CD4-positive, alpha-beta T cell treated with Interferon alpha-2 for 1 hour (primary cell): ENCODE data around the gene PLAC1.
A peak's percentile ranks its signal among the peaks of the same experiment; 100 is the strongest.

Experiments used
- DNase-seq, 2 donors: peaks; one replicate each; pipeline ENCODE4 v3.0.0-alpha.2; 2020 to 2022

PLAC1 gene

GRCh38 chrX:134537179-134537955 is 120.9 kb downstream of the PLAC1 start:
- no peak for DNase-seq

GRCh38 chrX:134533952-134534351 is 124.3 kb downstream of the PLAC1 start:
- no peak for DNase-seq

- no peak for DNase-seq
Measured at GRCh38 chrX:134533352-134533751, 124.9 kb downstream of the PLAC1 start.

- DNase-seq = no peak
Measured at GRCh38 chrX:134530845-134531244, 127.4 kb downstream of the PLAC1 start.

- DNase-seq = no peak
Measured at GRCh38 chrX:134529481-134529880, 128.8 kb downstream of the PLAC1 start.

- no peak for DNase-seq
Measured at GRCh38 chrX:134528960-134529359, 129.3 kb downstream of the PLAC1 start.

GRCh38 chrX:134526399-134526798 is 131.9 kb downstream of the PLAC1 start:
- no peak for DNase-seq

- no peak for DNase-seq
Measured at GRCh38 chrX:134525086-134525792, 133.0 kb downstream of the PLAC1 start.

- DNase-seq = no peak
Measured at GRCh38 chrX:134524181-134524580, 134.1 kb downstream of the PLAC1 start.

- DNase-seq = peak in 1 of 2 donors; percentile 5
Measured at GRCh38 chrX:134520860-134521390, 137.3 kb downstream of the PLAC1 start.
